Body of pancreas (tissue), 4 donors: ENCODE measurements around the gene NBPF12.
"Not testable (repeated sequence)": the region's sequence is repeated elsewhere in the genome, so short reads cannot be mapped to it uniquely, and the experiment has no call there.

Source experiments
- CTCF ChIP-seq, 7 experiments: fragments of 450-650 bp in 4 of 7; fragments of 200-600 bp in 3 of 7; sonication (generic) in 3 of 7; IDR thresholded peaks; one replicate each; pipeline ENCODE4 v1.5.1; 2016 to 2019; ENCODE audit warnings: antibody characterized with exemption in 7 of 7
- POLR2A ChIP-seq, 3 donors: fragments of 450-650 bp; IDR thresholded peaks; one replicate each; pipeline ENCODE4 v1.6.1; 2016; ENCODE audit warnings: antibody characterized with exemption in 3 of 3, mild to moderate bottlenecking in 2 of 3

- TF ChIP-seq CTCF, POLR2A (IDR thresholded peaks at IDR 0.05): not testable (repeated sequence)
These were observed 92.0 kb downstream of the NBPF12 start for GRCh38 chr1:147030066-147030653.
